NCI-H1930 (cell line): Measurements from ENCODE around the gene OOSP2.

Experiments
- DNase-seq, 2 experiments: peaks; one replicate each; lab custom pipeline; 2025; lab: John Stamatoyannopoulos, UW

OOSP2 gene

GRCh38 chr11:60080535-60080934 is 40.3 kb downstream of the OOSP2 start:
- no peak for DNase-seq

- no peak for DNase-seq
Observed at GRCh38 chr11:60084631-60085273, 44.5 kb downstream of the OOSP2 start.

- no peak for DNase-seq
Observed at GRCh38 chr11:60085909-60086308, 45.7 kb downstream of the OOSP2 start.

GRCh38 chr11:60087239-60087638 is 47.0 kb downstream of the OOSP2 start:
- no peak for DNase-seq

GRCh38 chr11:60088364-60088763 is 48.2 kb downstream of the OOSP2 start, which contains the start of gene MS4A2:
MS4A2 (plus strand) TSS chr11:60088664; CDS start chr11:60088766, 102 bp downstream.
- DNase-seq = no peak

- no peak for DNase-seq
Observed at GRCh38 chr11:60095477-60096120, 55.4 kb downstream of the OOSP2 start.

- no peak for DNase-seq
Observed at GRCh38 chr11:60097189-60097588, 57.0 kb downstream of the OOSP2 start.
